ENCODE data around the gene RETSAT. TPM values are rescaled to one million over a fixed set of nuclear protein-coding genes. Genes with fewer than 3 reads are reported as not detected.
A peak's percentile ranks its signal among the peaks of the same experiment; 100 is the strongest.

RETSAT gene
- total and polyA plus RNA-seq, 2 of the 13 experiments (the other 11 are each of a cell fraction or from before 2014, with no cell fraction given) = 46.7 to 61.0 TPM

DNA sequence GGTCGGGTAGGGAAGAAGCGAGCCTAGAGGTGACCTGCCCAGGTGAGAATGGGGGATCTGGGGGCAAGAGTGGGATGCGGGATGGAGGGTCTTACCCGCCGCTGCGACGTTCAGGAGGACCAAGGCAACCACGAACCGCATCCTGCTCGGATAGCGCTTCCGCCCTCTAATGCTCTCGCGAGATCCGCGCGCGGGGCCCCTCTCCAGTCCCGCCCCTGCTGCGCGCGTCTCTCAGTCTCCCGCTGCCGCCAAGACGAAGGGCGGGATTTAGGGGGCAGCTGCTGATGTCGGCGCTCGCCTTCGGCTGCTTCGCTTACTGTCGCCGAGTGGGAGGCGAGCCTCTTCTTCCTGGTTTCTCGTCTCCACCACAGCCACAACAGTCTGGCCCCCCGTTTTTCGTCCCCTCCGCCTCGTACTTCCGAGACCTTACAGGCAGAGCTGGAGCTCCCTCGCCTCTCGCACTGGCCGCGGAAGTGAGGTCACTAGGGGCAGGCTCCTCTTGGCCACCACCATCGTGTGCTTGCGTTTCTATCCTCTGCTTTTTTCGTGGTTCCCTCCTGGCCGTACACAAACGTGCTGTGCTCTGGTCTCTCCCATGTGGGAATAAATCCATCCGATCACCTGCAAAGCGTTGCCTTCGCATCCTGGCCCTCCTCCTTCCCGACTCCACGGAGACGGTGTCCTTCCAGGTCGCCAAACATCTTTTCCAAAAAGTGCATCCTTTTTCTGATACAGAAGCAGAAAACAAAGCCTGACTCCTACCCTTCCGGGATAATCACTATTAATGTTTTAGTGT lies 26.3 kb downstream of the RETSAT start, which contains the start of gene TGOLN2 (continued):
- TF ChIP-seq ZNF646 (CRISPR knock-in tag; IDR thresholded peaks at IDR 0.05) = peak; percentile 54; the same call in 1 of the 2 replicates
- TF ChIP-seq, protein P1, sequence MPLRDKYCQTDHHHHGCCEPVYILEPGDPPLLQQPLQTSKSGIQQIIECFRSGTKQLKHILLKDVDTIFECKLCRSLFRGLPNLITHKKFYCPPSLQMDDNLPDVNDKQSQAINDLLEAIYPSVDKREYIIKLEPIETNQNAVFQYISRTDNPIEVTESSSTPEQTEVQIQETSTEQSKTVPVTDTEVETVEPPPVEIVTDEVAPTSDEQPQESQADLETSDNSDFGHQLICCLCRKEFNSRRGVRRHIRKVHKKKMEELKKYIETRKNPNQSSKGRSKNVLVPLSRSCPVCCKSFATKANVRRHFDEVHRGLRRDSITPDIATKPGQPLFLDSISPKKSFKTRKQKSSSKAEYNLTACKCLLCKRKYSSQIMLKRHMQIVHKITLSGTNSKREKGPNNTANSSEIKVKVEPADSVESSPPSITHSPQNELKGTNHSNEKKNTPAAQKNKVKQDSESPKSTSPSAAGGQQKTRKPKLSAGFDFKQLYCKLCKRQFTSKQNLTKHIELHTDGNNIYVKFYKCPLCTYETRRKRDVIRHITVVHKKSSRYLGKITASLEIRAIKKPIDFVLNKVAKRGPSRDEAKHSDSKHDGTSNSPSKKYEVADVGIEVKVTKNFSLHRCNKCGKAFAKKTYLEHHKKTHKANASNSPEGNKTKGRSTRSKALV (CRISPR knock-in tag; IDR thresholded peaks at IDR 0.05) = peak; percentile 89
- TF ChIP-seq, protein P2, sequence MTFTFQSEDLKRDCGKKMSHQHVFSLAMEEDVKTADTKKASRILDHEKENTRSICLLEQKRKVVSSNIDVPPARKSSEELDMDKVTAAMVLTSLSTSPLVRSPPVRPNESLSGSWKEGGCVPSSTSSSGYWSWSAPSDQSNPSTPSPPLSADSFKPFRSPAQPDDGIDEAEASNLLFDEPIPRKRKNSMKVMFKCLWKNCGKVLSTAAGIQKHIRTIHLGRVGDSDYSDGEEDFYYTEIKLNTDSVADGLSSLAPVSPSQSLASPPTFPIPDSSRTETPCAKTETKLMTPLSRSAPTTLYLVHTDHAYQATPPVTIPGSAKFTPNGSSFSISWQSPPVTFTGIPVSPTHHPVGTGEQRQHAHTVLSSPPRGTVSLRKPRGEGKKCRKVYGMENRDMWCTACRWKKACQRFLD (CRISPR knock-in tag; IDR thresholded peaks at IDR 0.05; ENCODE audit: borderline replicate concordance) = peak; percentile 93
- TF ChIP-seq ZBED4 (CRISPR knock-in tag; IDR thresholded peaks at IDR 0.05; ENCODE audit: borderline replicate concordance) = peak; percentile 61; the same call in 1 of the 2 replicates
- TF ChIP-seq MEF2D (CRISPR knock-in tag; IDR thresholded peaks at IDR 0.05) = peak; percentile 85
- TF ChIP-seq, protein P3, sequence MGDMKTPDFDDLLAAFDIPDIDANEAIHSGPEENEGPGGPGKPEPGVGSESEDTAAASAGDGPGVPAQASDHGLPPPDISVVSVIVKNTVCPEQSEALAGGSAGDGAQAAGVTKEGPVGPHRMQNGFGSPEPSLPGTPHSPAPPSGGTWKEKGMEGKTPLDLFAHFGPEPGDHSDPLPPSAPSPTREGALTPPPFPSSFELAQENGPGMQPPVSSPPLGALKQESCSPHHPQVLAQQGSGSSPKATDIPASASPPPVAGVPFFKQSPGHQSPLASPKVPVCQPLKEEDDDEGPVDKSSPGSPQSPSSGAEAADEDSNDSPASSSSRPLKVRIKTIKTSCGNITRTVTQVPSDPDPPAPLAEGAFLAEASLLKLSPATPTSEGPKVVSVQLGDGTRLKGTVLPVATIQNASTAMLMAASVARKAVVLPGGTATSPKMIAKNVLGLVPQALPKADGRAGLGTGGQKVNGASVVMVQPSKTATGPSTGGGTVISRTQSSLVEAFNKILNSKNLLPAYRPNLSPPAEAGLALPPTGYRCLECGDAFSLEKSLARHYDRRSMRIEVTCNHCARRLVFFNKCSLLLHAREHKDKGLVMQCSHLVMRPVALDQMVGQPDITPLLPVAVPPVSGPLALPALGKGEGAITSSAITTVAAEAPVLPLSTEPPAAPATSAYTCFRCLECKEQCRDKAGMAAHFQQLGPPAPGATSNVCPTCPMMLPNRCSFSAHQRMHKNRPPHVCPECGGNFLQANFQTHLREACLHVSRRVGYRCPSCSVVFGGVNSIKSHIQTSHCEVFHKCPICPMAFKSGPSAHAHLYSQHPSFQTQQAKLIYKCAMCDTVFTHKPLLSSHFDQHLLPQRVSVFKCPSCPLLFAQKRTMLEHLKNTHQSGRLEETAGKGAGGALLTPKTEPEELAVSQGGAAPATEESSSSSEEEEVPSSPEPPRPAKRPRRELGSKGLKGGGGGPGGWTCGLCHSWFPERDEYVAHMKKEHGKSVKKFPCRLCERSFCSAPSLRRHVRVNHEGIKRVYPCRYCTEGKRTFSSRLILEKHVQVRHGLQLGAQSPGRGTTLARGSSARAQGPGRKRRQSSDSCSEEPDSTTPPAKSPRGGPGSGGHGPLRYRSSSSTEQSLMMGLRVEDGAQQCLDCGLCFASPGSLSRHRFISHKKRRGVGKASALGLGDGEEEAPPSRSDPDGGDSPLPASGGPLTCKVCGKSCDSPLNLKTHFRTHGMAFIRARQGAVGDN (CRISPR knock-in tag; IDR thresholded peaks at IDR 0.05) = peak; percentile 99
- peak; percentile 99 for TF ChIP-seq POLR2AphosphoS5 (IDR thresholded peaks at IDR 0.05; ENCODE audit: low read depth, low read length)
- peak; percentile 92; the same call in 1 of the 2 replicates for TF ChIP-seq ZNF292 (CRISPR knock-in tag; IDR thresholded peaks at IDR 0.05; ENCODE audit: borderline replicate concordance, low read depth)

All from HepG2 (cell line).